ENCODE measurements around the gene GJD3.

The GJD3 gene

GRCh38 chr17:40342504-40343218, 21.9 kb downstream of the GJD3 start:
- Mint-ChIP-seq H3K9me3 (no peaks in the 10 kb centered on the region), H3K4me3 (peak overlapping the region; percentile 95 to 98 (median 97)), H3K36me3 (ENCODE audit: low read depth) (peaks cover 11% of the 10 kb centered on the region), H3K27me3 (ENCODE audit: low read depth) (no peaks in the 10 kb centered on the region), H3K4me1 (peaks cover 60% of the 10 kb centered on the region), H3K27ac (peak overlapping the region; percentile 86 to 99 (median 90))
- TF ChIP-seq, protein P1, sequence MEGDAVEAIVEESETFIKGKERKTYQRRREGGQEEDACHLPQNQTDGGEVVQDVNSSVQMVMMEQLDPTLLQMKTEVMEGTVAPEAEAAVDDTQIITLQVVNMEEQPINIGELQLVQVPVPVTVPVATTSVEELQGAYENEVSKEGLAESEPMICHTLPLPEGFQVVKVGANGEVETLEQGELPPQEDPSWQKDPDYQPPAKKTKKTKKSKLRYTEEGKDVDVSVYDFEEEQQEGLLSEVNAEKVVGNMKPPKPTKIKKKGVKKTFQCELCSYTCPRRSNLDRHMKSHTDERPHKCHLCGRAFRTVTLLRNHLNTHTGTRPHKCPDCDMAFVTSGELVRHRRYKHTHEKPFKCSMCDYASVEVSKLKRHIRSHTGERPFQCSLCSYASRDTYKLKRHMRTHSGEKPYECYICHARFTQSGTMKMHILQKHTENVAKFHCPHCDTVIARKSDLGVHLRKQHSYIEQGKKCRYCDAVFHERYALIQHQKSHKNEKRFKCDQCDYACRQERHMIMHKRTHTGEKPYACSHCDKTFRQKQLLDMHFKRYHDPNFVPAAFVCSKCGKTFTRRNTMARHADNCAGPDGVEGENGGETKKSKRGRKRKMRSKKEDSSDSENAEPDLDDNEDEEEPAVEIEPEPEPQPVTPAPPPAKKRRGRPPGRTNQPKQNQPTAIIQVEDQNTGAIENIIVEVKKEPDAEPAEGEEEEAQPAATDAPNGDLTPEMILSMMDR (IDR thresholded peaks at IDR 0.05; ENCODE audit: unreplicated experiment in 3 of 3) = no peak

GRCh38 chr17:40341808-40342503, 22.6 kb downstream of the GJD3 start:
- H3K4me3 Mint-ChIP-seq = peak overlapping the region; percentile 95 to 98 (median 97)
- H3K9me3 Mint-ChIP-seq = no peaks in the 10 kb centered on the region
- peak overlapping the region; percentile 75 to 99 (median 90) for H3K27ac Mint-ChIP-seq
- TF ChIP-seq, protein P1 (IDR thresholded peaks at IDR 0.05; ENCODE audit: unreplicated experiment in 3 of 3) = no peak
- H3K27me3 Mint-ChIP-seq (ENCODE audit: low read depth) = no peaks in the 10 kb centered on the region
- H3K36me3 Mint-ChIP-seq (ENCODE audit: low read depth) = peaks cover 11% of the 10 kb centered on the region
- peaks cover 58% of the 10 kb centered on the region for H3K4me1 Mint-ChIP-seq

DNA sequence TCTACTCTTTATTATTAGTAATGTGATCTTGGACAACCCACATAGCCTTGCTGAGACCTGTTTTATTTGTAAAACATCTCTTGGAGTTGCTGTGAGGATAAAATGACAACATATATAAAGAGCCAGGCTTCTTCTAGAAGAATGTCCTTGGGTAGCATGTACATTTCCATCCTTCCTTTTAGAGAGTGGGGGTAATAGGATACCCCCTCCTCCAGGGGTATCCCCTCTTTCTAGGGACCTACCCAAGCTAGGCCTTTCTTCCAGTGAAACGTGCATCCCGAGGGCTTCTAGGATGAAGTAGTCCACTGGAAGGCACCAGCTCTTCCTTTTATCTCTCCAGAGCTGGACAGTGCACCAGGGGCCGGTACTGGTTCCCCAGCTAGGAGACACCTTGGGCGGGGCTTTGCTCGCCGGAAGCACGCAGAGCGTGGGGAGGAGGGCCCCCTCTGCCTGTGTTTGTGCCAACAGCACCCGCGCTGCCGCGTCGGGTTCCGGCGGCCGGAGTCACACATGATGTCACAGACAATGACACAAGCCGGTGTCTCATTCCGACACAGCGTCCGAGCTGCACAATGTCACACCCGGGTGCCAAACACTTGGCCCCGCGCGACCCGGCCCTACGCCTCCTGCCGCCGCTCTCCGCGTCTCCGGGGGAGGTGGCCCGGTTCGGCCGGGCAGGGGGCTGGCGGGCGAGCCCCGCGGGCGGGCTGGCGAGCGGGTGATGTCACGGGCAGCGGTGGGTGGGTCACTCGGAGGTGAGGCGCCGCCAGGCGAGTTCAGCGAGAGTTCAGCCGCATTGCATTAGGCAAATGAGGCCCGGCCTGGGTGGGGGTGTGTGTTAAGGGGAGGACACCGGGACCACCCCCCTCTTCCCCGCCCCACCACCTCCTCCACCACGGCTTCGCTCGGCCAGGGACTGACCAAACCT, 23.4 kb downstream of the GJD3 start:
- peak overlapping the region; percentile 95 to 98 (median 97) for H3K4me3 Mint-ChIP-seq
- peak overlapping the region; percentile 75 to 99 (median 90) for H3K27ac Mint-ChIP-seq

DNA sequence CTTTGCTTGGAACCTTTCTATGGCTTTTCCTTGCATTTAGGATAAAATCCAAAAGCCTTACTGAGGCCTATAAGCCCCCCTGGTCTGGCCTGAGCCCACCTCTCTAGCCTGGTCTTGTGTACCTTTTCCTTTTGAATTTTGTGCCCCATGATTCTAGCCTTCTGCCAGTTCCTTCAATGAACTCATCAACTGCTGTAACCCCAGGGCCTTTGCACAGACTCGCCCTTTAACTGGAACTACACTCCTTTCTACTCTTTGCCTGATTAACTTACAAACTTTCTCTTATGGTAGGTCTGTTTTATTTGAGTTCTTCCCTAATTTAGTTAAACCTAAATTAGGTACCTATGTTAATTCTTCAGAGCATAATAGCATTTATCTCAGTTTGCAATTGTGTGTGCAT, 24.2 kb downstream of the GJD3 start:
- Mint-ChIP-seq H3K4me3 (peak overlapping the region; percentile 95 to 98 (median 97)), H3K9me3 (no peaks in the 10 kb centered on the region), H3K4me1 (peaks cover 47% of the 10 kb centered on the region), H3K27me3 (ENCODE audit: low read depth) (no peaks in the 10 kb centered on the region), H3K36me3 (ENCODE audit: low read depth) (peaks cover 11% of the 10 kb centered on the region), H3K27ac (peak overlapping the region; percentile 74 to 99 (median 90))
- TF ChIP-seq, protein P1 (IDR thresholded peaks at IDR 0.05; ENCODE audit: unreplicated experiment in 3 of 3) = no peak

More for the DNA sequence above, 23.4 kb downstream of the GJD3 start:
- TF ChIP-seq, protein P1 (IDR thresholded peaks at IDR 0.05; ENCODE audit: unreplicated experiment in 3 of 3) = no peak
- H3K9me3 Mint-ChIP-seq = no peaks in the 10 kb centered on the region
- H3K36me3 Mint-ChIP-seq (ENCODE audit: low read depth) = peaks cover 11% of the 10 kb centered on the region
- H3K27me3 Mint-ChIP-seq (ENCODE audit: low read depth) = no peaks in the 10 kb centered on the region
- peaks cover 51% of the 10 kb centered on the region for H3K4me1 Mint-ChIP-seq

DNA sequence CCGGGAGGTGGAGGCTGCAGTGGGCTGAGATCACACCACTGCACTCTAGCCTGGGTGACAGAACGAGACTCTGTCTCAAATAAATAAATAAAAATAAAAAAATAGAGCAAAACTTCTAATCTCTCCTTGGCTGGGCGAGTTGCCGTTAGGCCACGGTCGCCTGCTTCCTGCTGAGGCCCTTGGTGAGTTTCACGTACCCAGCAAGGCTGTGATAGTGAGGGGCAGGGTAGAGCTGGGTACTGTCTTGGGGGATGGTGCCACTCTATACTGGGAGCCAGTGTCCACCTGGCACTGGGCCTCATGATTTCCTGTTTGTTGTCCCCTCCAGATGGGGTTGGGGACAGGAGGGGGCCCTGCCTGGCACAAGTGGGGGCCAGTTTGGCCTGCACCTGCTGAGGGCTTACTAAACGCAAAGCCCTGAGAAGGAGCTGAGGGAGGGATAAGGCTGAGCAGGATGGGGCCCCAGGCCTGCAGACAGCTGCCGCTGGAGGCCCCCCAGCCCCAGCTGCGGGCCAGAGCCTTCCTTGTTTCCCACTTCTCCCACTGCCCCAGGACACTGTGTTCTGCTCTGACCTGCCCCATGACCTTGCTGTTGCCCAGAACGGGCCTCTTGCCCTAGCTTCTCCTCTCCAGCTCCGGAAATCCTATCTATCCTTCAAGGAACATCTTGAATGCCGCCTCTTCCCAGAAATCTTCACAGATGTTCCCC, 25.4 kb downstream of the GJD3 start:
- TF ChIP-seq, protein P1 (IDR thresholded peaks at IDR 0.05; ENCODE audit: unreplicated experiment in 3 of 3) = no peak
- Mint-ChIP-seq H3K9me3 (no peaks in the 10 kb centered on the region), H3K27ac (peak overlapping the region; percentile 74 to 99 (median 90)), H3K4me1 (peaks cover 52% of the 10 kb centered on the region), H3K27me3 (ENCODE audit: low read depth) (no peaks in the 10 kb centered on the region), H3K4me3 (peak overlapping the region; percentile 95 to 98 (median 97)), H3K36me3 (ENCODE audit: low read depth) (peaks cover 15% of the 10 kb centered on the region)

All from nephron (organoid).